HepG2 (cell line): ENCODE data around the gene RREB1. TPM values are rescaled to one million over a fixed set of nuclear protein-coding genes. Genes with fewer than 3 reads are reported as not detected.

ENCODE experiments used
- ATAC-seq: fragments of 200-7000 bp; cut with Tn5 transposase; 3 replicates; pipeline ENCODE4 v1.9.1; 2020; ENCODE audit warnings: mild to moderate bottlenecking, moderate library complexity
- BruUV-seq: library from RNA; stranded (reverse); fragments of 400-500 nt; replicated peaks from 2 replicates; lab custom pipeline; 2021; lab: Mats Ljungman, UMichigan
- CTCF ChIA-PET: fragments of 300-600 bp; formaldehyde crosslinking; extraction: SDS; loops from one replicate; lab custom pipeline; 2021; ENCODE audit warnings: low total read pairs, inconsistent platforms, low intra/inter-chr PET ratio; lab: Yijun Ruan, JAX
- POLR2A ChIA-PET: fragments of 350-600 bp; sonication (Branson Sonifier 250); formaldehyde crosslinking; loops from one replicate; lab custom pipeline; 2020; ENCODE audit warnings: antibody characterized with exemption, inconsistent platforms; lab: Yijun Ruan, JAX
- DNase-seq: peaks from one replicate; pipeline ENCODE4 v3.0.0-alpha.2; 2015; ENCODE audit warnings: low spot score
- FAIRE-seq: peaks from 3 replicates; lab custom pipeline; 2011; peaks lifted over from hg19 to GRCh38; lab: Jason Lieb, UNC
- H2AFZ ChIP-seq: one replicate; pipeline ENCODE4 v1.6.1; 2011; ENCODE audit warnings: low read length, inconsistent platforms
- H3K27ac ChIP-seq: fragments of 300-600 bp; 3 replicates; pipeline ENCODE4 v1.8.0; 2011; ENCODE audit warnings: mixed run types, mild to moderate bottlenecking, mixed read lengths, low read length, inconsistent platforms; ENCODE audit not compliant: insufficient read depth; ENCODE audit errors: extremely low read length
- H3K27me3 ChIP-seq, 2 experiments: fragments of 200-600 bp in 1 of 2; 2 replicates in 1 of 2; 3 replicates in 1 of 2; pipeline versions ENCODE4 v1.6.0 to v1.8.0; 2011; ENCODE audit warnings: low read length in 2 of 2, mild to moderate bottlenecking in 2 of 2, moderate library complexity in 2 of 2, inconsistent platforms in 1 of 2; ENCODE audit not compliant: insufficient read depth in 2 of 2, control insufficient read depth in 1 of 2
- H3K36me3 ChIP-seq, 2 experiments: fragments of 200-600 bp in 1 of 2; replicated peaks in 1 of 2; 2 replicates in 1 of 2; 3 replicates in 1 of 2; pipeline versions ENCODE4 v1.5.1 to v1.8.0; 2011; ENCODE audit warnings: low read length in 2 of 2, inconsistent platforms in 1 of 2; ENCODE audit not compliant: insufficient read depth in 2 of 2, control insufficient read depth in 1 of 2
- H3K4me1 ChIP-seq: 2 replicates; pipeline ENCODE4 v1.5.1; 2012; ENCODE audit warnings: low read length, inconsistent platforms; ENCODE audit not compliant: insufficient read depth
- H3K4me2 ChIP-seq: 2 replicates; pipeline ENCODE4 v1.6.0; 2011; ENCODE audit warnings: low read depth, low read length, inconsistent platforms
- H3K4me3 ChIP-seq, 3 experiments: fragments of 200-600 bp in 1 of 3; sonication (generic), shearing (Covaris generic) in 1 of 3; replicated peaks in 1 of 3; 2 replicates each; pipeline ENCODE4 v1.5.1; 2011 to 2016; ENCODE audit warnings: low read length in 3 of 3, inconsistent platforms in 2 of 3, low read depth in 2 of 3, mild to moderate bottlenecking in 2 of 3, control low read depth in 1 of 3, mixed read lengths in 1 of 3; ENCODE audit not compliant: insufficient read depth in 1 of 3
- H3K79me2 ChIP-seq: one replicate; pipeline ENCODE4 v1.6.1; 2011; ENCODE audit warnings: low read length, inconsistent platforms; ENCODE audit not compliant: insufficient read depth
- H3K9ac ChIP-seq: 2 replicates; pipeline ENCODE4 v1.6.0; 2011; ENCODE audit warnings: mild to moderate bottlenecking, low read depth, low read length, inconsistent platforms; ENCODE audit not compliant: insufficient read depth
- H3K9me3 ChIP-seq: 2 replicates; pipeline ENCODE4 v1.5.1; 2012; ENCODE audit warnings: mild to moderate bottlenecking, low read length
- H4K20me1 ChIP-seq: 2 replicates; pipeline ENCODE4 v1.6.0; 2011; ENCODE audit warnings: inconsistent platforms, mild to moderate bottlenecking, low read length, moderate library complexity; ENCODE audit not compliant: insufficient read depth
- CHCHD3 ChIP-seq: sonication (generic); formaldehyde crosslinking; IDR thresholded peaks from 2 replicates; pipeline ENCODE4 v1.8.0; 2022; ENCODE audit warnings: mild to moderate bottlenecking, missing genetic modification reagents, moderate library complexity
- PAF1 ChIP-seq: IDR thresholded peaks from 2 replicates; pipeline ENCODE4 v1.6.1; 2016; ENCODE audit warnings: missing genetic modification reagents, missing compliant biosample characterization
- PITX1 ChIP-seq: sonication (generic); formaldehyde crosslinking; IDR thresholded peaks from 2 replicates; pipeline ENCODE4 v1.5.1; 2020; ENCODE audit warnings: mild to moderate bottlenecking, missing genetic modification reagents
- POGK ChIP-seq: sonication (generic); formaldehyde crosslinking; conservative IDR thresholded peaks from 2 replicates; pipeline ENCODE4 v1.8.0; 2022; ENCODE audit warnings: mild to moderate bottlenecking, moderate library complexity, missing genetic modification reagents
- REPIN1 ChIP-seq: sonication (generic); formaldehyde crosslinking; IDR thresholded peaks from 2 replicates; pipeline ENCODE4 v1.8.0; 2022; ENCODE audit warnings: missing genetic modification reagents, low read depth, mild to moderate bottlenecking, borderline replicate concordance
- SIX1 ChIP-seq: sonication (generic); formaldehyde crosslinking; IDR thresholded peaks from 2 replicates; pipeline ENCODE4 v1.4.0; 2020; ENCODE audit warnings: missing genetic modification reagents, borderline replicate concordance
- TFDP2 ChIP-seq: sonication (generic); formaldehyde crosslinking; IDR thresholded peaks from 2 replicates; pipeline ENCODE4 v1.4.0; 2020; ENCODE audit warnings: missing genetic modification reagents
- ZFP82 ChIP-seq: sonication (generic); formaldehyde crosslinking; IDR thresholded peaks from 2 replicates; pipeline ENCODE4 v1.5.1; 2020; ENCODE audit warnings: mild to moderate bottlenecking, missing genetic modification reagents, borderline replicate concordance
- ZMYM2 ChIP-seq: sonication (generic); formaldehyde crosslinking; IDR thresholded peaks from 2 replicates; pipeline ENCODE4 v1.8.0; 2022; ENCODE audit warnings: mild to moderate bottlenecking, missing genetic modification reagents
- ZNF687 ChIP-seq: sonication (generic); formaldehyde crosslinking; IDR thresholded peaks from 2 replicates; pipeline ENCODE4 v1.5.1; 2020; ENCODE audit warnings: mild to moderate bottlenecking, missing genetic modification reagents, moderate library complexity
- ZNF703 ChIP-seq: sonication (generic); formaldehyde crosslinking; IDR thresholded peaks from 2 replicates; pipeline ENCODE4 v1.5.1; 2020; ENCODE audit warnings: missing genetic modification reagents, mild to moderate bottlenecking, moderate library complexity, borderline replicate concordance
- WGBS: methylation state at CpG from one replicate; pipeline ENCODE4 v1.1.6; 2017; ENCODE audit warnings: low lambda C conversion rate; 5-methylcytosine and 5-hydroxymethylcytosine counted together
- in situ Hi-C: cut with HindIII; loops from 2 replicates; pipeline ENCODE4 v1.10.0; 2017; ENCODE audit warnings: low pct_unique_long_range_greater_than_20kb; ENCODE audit not compliant: extremely low pct_ligation_motif_present
- intact Hi-C: fragments of 100-400 bp; cut with micrococcal nuclease; formaldehyde crosslinking; loops from one replicate; pipeline ENCODE4 v1.10.0; 2022; ENCODE audit not compliant: unreplicated experiment
- polyA plus RNA-seq, 8 experiments: library from polyadenylated mRNA; depleted of rRNA in 3 of 8; stranded (reverse) in 7 of 8; unstranded in 1 of 8; fragments of >200 nt; fragmentation: Illumina TruSeq in 4 of 8; extraction: Trizol in 4 of 8; gene quantifications; 2 replicates each; pipeline versions ENCODE4 v1.2.1 to v1.2.3, GENCODE V29; 2011 to 2016; ENCODE audit warnings: low read depth in 4 of 8, missing spikeins in 1 of 8, mixed read lengths in 1 of 8; ENCODE audit not compliant: insufficient read depth in 1 of 8
- total RNA-seq, 5 experiments: library from RNA; depleted of rRNA; stranded (reverse); fragments of >200 nt; fragmentation: Illumina TruSeq; extraction: Trizol; gene quantifications; 2 replicates each; pipeline ENCODE4 v1.2.3, GENCODE V29; 2016; ENCODE audit warnings: low read depth in 1 of 5

The RREB1 gene
- total and polyA plus RNA-seq, 2 of the 13 experiments (the other 11 are each of a cell fraction or from before 2014, with no cell fraction given), result 6.1 to 23.2 TPM

- no peak for ATAC-seq
- ChIA-PET POLR2A (no interaction called here), CTCF (no interaction called here)
- Histone ChIP-seq H3K27me3 (no peaks in the 10 kb centered on the region), H4K20me1 (peaks cover 2% of the 10 kb centered on the region; the same call in 1 of the 2 replicates), H3K27ac (no peak overlapping the region), H3K79me2 (no peaks in the 10 kb centered on the region), H3K4me1 (peaks cover 26% of the 10 kb centered on the region), H3K4me2 (no peak overlapping the region), H2AFZ (no peak overlapping the region), H3K4me3 (no peak overlapping the region), H3K9me3 (no peaks in the 10 kb centered on the region), H3K36me3 (peaks cover 54 to 91% of the 10 kb centered on the region in 2 experiments), H3K9ac (no peak overlapping the region)
- in situ Hi-C loops, result no loop called here
- 98% methylated on average over 2 of the region's 2 CpGs for WGBS
- FAIRE-seq, result no peak
- no TSS peak for BruUV-seq
- intact Hi-C loops, result no loop called here
- no peak for DNase-seq
- no peak for TF ChIP-seq POGK (CRISPR knock-in tag)
Observed at GRCh38 chr6:7213416-7213815, 105.7 kb downstream of the RREB1 start.

- Histone ChIP-seq H4K20me1 (peaks cover 2% of the 10 kb centered on the region; the same call in 1 of the 2 replicates), H3K79me2 (no peaks in the 10 kb centered on the region), H3K9me3 (no peaks in the 10 kb centered on the region), H3K4me1 (peaks cover 32% of the 10 kb centered on the region), H3K27me3 (no peaks in the 10 kb centered on the region), H2AFZ (no peak overlapping the region), H3K36me3 (peaks cover 52 to 93% of the 10 kb centered on the region in 2 experiments), H3K4me3 (no peak overlapping the region), H3K27ac (no peak overlapping the region), H3K9ac (no peak overlapping the region), H3K4me2 (no peak overlapping the region)
- FAIRE-seq (no peak), ATAC-seq (no peak), DNase-seq (no peak)
- in situ Hi-C loops, result no loop called here
- intact Hi-C loops, result no loop called here
- WGBS, result 93% methylated on average over 5 of the region's 5 CpGs
- ChIA-PET CTCF (no interaction called here), POLR2A (no interaction called here)
- no TSS peak for BruUV-seq
- TF ChIP-seq TFDP2 (no peak), PITX1 (no peak), ZFP82 (CRISPR knock-in tag) (no peak), ZMYM2 (CRISPR knock-in tag) (no peak), PAF1 (CRISPR knock-in tag) (no peak), REPIN1 (CRISPR knock-in tag) (no peak), ZNF703 (CRISPR knock-in tag) (no peak), CHCHD3 (no peak), ZNF687 (CRISPR knock-in tag) (no peak), SIX1 (CRISPR knock-in tag) (no peak)
Observed at GRCh38 chr6:7214468-7214867, 106.7 kb downstream of the RREB1 start.
